Uterus (tissue), 2 donors: ENCODE results near the gene CCDC134.
"Not testable (repeated sequence)": the region's sequence is repeated elsewhere in the genome, so short reads cannot be mapped to it uniquely, and the experiment has no call there.

Experiments used
- CTCF ChIP-seq, 4 experiments: fragments of 200-600 bp in 2 of 4; fragments of 450-650 bp in 2 of 4; sonication (generic) in 2 of 4; IDR thresholded peaks; one replicate each; pipeline ENCODE4 v1.5.1; 2016 to 2019; ENCODE audit warnings: antibody characterized with exemption in 4 of 4, mild to moderate bottlenecking in 2 of 4, moderate library complexity in 1 of 4
- POLR2A ChIP-seq, 2 donors: fragments of 450-650 bp; IDR thresholded peaks; one replicate each; pipeline ENCODE4 v1.6.1; 2016; ENCODE audit warnings: antibody characterized with exemption in 2 of 2, mild to moderate bottlenecking in 1 of 2, moderate library complexity in 1 of 2

GRCh38 chr22:41835462-41835861 is 35.0 kb downstream of the CCDC134 start:
- not testable (repeated sequence) for TF ChIP-seq POLR2A, CTCF (IDR thresholded peaks at IDR 0.05)
